Neural progenitor cell (in vitro differentiated cells): ENCODE data around the gene LRGUK. TPM values are rescaled to one million over a fixed set of nuclear protein-coding genes. Genes with fewer than 3 reads are reported as not detected.
"Not testable (repeated sequence)": the region's sequence is repeated elsewhere in the genome, so short reads cannot be mapped to it uniquely, and the experiment has no call there.

Experiments
- DNase-seq: peaks from one replicate; pipeline ENCODE4 v3.0.0-alpha.2; 2016; ENCODE audit warnings: low spot score
- H2AFZ ChIP-seq: fragments of 200-600 bp; sonication (generic); replicated peaks from 2 replicates; pipeline ENCODE4 v1.6.1; 2016; ENCODE audit warnings: antibody characterized with exemption
- H3F3A ChIP-seq: fragments of 200-600 bp; sonication (generic); 2 replicates; pipeline ENCODE4 v1.6.1; 2016; ENCODE audit warnings: antibody characterized with exemption, low read depth
- H3K27ac ChIP-seq: fragments of 200-600 bp; sonication (generic); 2 replicates; pipeline ENCODE4 v1.5.1; 2016; ENCODE audit warnings: mild to moderate bottlenecking
- H3K27me3 ChIP-seq: fragments of 200-600 bp; sonication (generic); 2 replicates; pipeline ENCODE4 v1.6.1; 2016; ENCODE audit warnings: mild to moderate bottlenecking, moderate library complexity
- H3K36me3 ChIP-seq: fragments of 200-600 bp; sonication (generic); 2 replicates; pipeline ENCODE4 v1.5.1; 2016
- H3K4me1 ChIP-seq: fragments of 200-600 bp; sonication (generic); 2 replicates; pipeline ENCODE4 v1.6.1; 2016; ENCODE audit warnings: mixed run types
- H3K4me2 ChIP-seq: fragments of 200-600 bp; sonication (generic); 2 replicates; pipeline ENCODE4 v1.6.1; 2016
- H3K4me3 ChIP-seq: fragments of 200-600 bp; sonication (generic); 2 replicates; pipeline ENCODE4 v1.5.1; 2016
- H3K79me2 ChIP-seq: fragments of 200-600 bp; sonication (generic); 2 replicates; pipeline ENCODE4 v1.6.1; 2016; ENCODE audit warnings: low read depth
- H3K9ac ChIP-seq: fragments of 200-600 bp; sonication (generic); 2 replicates; pipeline ENCODE4 v1.6.1; 2016
- H3K9me3 ChIP-seq: fragments of 200-600 bp; sonication (generic); 2 replicates; pipeline ENCODE4 v1.5.1; 2016; ENCODE audit warnings: low read depth
- H4K20me1 ChIP-seq: fragments of 200-600 bp; sonication (generic); 2 replicates; pipeline ENCODE4 v1.6.1; 2016; ENCODE audit warnings: low read depth
- H3K27ac Mint-ChIP-seq: 3 replicates; pipeline ENCODE4 v1.8.0; 2021; ENCODE audit warnings: mixed read lengths
- H3K27me3 Mint-ChIP-seq: 2 replicates; pipeline ENCODE4 v1.8.0; 2022; ENCODE audit warnings: low read depth, mild to moderate bottlenecking, inconsistent platforms, moderate library complexity, mixed read lengths; ENCODE audit not compliant: insufficient read depth
- H3K36me3 Mint-ChIP-seq: 3 replicates; pipeline ENCODE4 v1.8.0; 2021; ENCODE audit warnings: mixed read lengths
- H3K4me1 Mint-ChIP-seq: 3 replicates; pipeline ENCODE4 v1.8.0; 2021; ENCODE audit warnings: mixed read lengths
- H3K4me3 Mint-ChIP-seq: 3 replicates; pipeline ENCODE4 v1.8.0; 2021; ENCODE audit warnings: mild to moderate bottlenecking, moderate library complexity, mixed read lengths
- H3K9me3 Mint-ChIP-seq: 3 replicates; pipeline ENCODE4 v1.8.0; 2020; ENCODE audit warnings: mixed read lengths
- EZH2 ChIP-seq: fragments of 200-600 bp; sonication (generic); IDR thresholded peaks from 2 replicates; pipeline ENCODE4 v1.6.1; 2017; ENCODE audit warnings: antibody characterized with exemption, mild to moderate bottlenecking, moderate library complexity
- EZH2phosphoT487 ChIP-seq: fragments of 200-600 bp; sonication (generic); IDR thresholded peaks from 2 replicates; pipeline ENCODE4 v1.6.1; 2017; ENCODE audit warnings: antibody characterized with exemption
- total RNA-seq: library from RNA; depleted of rRNA; stranded (reverse); fragments of >200 nt; gene quantifications from 2 replicates; pipeline ENCODE4 v1.2.3, GENCODE V29; 2015; ENCODE audit warnings: low replicate concordance
- TF ChIP-seq, protein P1 (sequence below): fragments of 200-600 bp; sonication (generic); IDR thresholded peaks from 2 replicates; pipeline ENCODE4 v1.5.1; 2017; ENCODE audit warnings: antibody characterized with exemption, mild to moderate bottlenecking

The LRGUK gene
- total RNA-seq, 1 donor from 2014 or later = 1.1 TPM

DNA sequence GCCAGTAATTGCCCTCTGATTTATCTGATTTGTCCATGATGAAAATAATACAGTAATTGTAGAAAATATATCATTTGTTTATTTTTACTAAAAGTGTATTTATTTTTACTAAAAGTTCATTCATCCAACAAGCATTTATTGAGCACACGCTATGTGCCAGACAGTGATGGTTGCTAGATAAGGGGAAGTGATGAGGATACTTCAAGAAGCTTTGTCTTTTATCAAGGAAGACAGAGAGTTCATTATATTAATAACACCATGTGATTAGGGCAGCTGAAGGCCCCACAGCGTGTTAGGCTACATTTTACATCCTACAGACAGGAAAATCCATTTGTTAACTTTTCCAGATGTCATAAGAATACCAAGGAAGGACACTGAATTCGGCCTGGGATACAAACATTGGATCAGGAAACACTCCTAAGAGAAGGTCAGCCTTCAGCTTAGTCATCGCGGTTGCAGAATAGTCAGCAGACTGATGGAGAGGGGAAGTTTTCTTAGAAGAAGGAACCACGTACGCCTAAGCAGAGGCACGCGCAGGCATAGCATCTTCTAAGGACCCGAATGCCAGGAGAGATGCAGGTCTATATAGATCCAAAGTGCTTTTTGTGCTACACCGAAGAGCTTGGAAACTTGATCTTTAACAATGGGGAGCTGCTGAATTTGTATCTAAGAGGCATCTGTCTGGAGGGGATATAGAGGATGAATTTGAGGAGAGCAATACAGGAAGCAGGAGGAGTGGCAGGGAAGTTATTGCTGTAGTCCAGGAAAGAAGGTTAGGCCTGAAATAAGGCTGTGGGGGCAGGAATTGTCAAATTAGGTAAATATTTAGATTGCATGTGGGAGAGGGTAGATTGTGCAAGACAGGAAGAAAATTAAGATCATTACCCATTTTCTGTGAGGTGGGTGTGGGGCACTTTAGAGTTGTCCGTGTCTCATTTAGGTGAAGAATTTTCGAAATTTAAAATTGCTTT, 85.7 kb downstream of the LRGUK start:
- no peak overlapping the region for H3K9ac ChIP-seq
- no peaks in the 10 kb centered on the region for H3K36me3 Mint-ChIP-seq
- no peak overlapping the region for H3K4me2 ChIP-seq
- no peaks in the 10 kb centered on the region for H3K79me2 ChIP-seq
- no peak overlapping the region for H3K27ac Mint-ChIP-seq
- H3K4me3 ChIP-seq = no peak overlapping the region
- H3K27ac ChIP-seq = no peak overlapping the region
- no peak overlapping the region for H3K4me3 Mint-ChIP-seq
- no peaks in the 10 kb centered on the region for H3K4me1 ChIP-seq
- DNase-seq = no peak
- no peaks in the 10 kb centered on the region for H3K36me3 ChIP-seq
- H3K27me3 ChIP-seq = no peaks in the 10 kb centered on the region
- TF ChIP-seq EZH2phosphoT487 (no peak), EZH2 (no peak)
- TF ChIP-seq, protein P1, sequence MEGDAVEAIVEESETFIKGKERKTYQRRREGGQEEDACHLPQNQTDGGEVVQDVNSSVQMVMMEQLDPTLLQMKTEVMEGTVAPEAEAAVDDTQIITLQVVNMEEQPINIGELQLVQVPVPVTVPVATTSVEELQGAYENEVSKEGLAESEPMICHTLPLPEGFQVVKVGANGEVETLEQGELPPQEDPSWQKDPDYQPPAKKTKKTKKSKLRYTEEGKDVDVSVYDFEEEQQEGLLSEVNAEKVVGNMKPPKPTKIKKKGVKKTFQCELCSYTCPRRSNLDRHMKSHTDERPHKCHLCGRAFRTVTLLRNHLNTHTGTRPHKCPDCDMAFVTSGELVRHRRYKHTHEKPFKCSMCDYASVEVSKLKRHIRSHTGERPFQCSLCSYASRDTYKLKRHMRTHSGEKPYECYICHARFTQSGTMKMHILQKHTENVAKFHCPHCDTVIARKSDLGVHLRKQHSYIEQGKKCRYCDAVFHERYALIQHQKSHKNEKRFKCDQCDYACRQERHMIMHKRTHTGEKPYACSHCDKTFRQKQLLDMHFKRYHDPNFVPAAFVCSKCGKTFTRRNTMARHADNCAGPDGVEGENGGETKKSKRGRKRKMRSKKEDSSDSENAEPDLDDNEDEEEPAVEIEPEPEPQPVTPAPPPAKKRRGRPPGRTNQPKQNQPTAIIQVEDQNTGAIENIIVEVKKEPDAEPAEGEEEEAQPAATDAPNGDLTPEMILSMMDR = no peak
- no peaks in the 10 kb centered on the region for H3K27me3 Mint-ChIP-seq
- H3K4me1 Mint-ChIP-seq = peaks cover 5% of the 10 kb centered on the region
- H4K20me1 ChIP-seq = no peaks in the 10 kb centered on the region
- H3K9me3 Mint-ChIP-seq = no peaks in the 10 kb centered on the region
- H3F3A ChIP-seq = no peaks in the 10 kb centered on the region
- no peak overlapping the region for H2AFZ ChIP-seq
- H3K9me3 ChIP-seq = no peaks in the 10 kb centered on the region

- TF ChIP-seq EZH2phosphoT487 (no peak), EZH2 (no peak)
- TF ChIP-seq, protein P1 = no peak
- Mint-ChIP-seq H3K9me3 (no peaks in the 10 kb centered on the region), H3K36me3 (no peaks in the 10 kb centered on the region), H3K27ac (no peak overlapping the region), H3K4me1 (no peaks in the 10 kb centered on the region), H3K4me3 (no peak overlapping the region), H3K27me3 (peaks cover 2% of the 10 kb centered on the region)
- H3K36me3 ChIP-seq = no peaks in the 10 kb centered on the region
- H3F3A ChIP-seq = no peaks in the 10 kb centered on the region
- H3K9me3 ChIP-seq = no peaks in the 10 kb centered on the region
- DNase-seq = no peak
- no peaks in the 10 kb centered on the region for H3K79me2 ChIP-seq
- no peak overlapping the region for H3K4me2 ChIP-seq
- H3K27ac ChIP-seq = no peak overlapping the region
- H3K4me1 ChIP-seq = no peaks in the 10 kb centered on the region
- H2AFZ ChIP-seq = no peak overlapping the region
- H3K4me3 ChIP-seq = no peak overlapping the region
- H3K9ac ChIP-seq = no peak overlapping the region
- no peaks in the 10 kb centered on the region for H4K20me1 ChIP-seq
- H3K27me3 ChIP-seq = no peaks in the 10 kb centered on the region
These were observed 93.1 kb downstream of the LRGUK start for GRCh38 chr7:134220236-134220635.

GRCh38 chr7:134231296-134231695, 104.2 kb downstream of the LRGUK start:
- H3K27ac Mint-ChIP-seq, H3K4me3 ChIP-seq, H3K9me3 Mint-ChIP-seq, H3K4me3 Mint-ChIP-seq, H3K9me3 ChIP-seq, DNase-seq, H3K4me1 ChIP-seq, H3F3A ChIP-seq, H3K27ac ChIP-seq, H3K27me3 Mint-ChIP-seq, H3K9ac ChIP-seq, H4K20me1 ChIP-seq, H3K79me2 ChIP-seq, H3K36me3 Mint-ChIP-seq, H3K4me2 ChIP-seq, H2AFZ ChIP-seq, H3K36me3 ChIP-seq, H3K27me3 ChIP-seq, H3K4me1 Mint-ChIP-seq: not testable (repeated sequence)

DNA sequence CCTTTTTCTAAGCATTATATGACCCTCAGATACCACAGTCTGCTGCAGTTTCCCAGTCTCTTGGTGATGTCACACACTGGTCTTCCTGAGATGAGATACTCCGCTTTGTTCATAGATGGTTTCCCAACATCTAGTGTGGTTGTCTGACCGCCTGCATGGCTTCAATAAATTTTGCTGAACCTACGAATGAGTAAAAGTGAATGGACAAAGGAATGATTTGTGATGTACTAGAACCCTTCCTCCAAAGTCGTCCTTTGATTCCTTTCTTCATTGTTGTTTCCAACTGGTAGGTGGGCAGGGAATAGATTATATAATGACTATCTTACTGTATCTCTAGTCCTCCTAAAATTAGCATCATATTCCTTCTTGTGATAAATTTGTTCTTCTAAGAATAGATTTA, 107.1 kb downstream of the LRGUK start:
- Histone ChIP-seq H3F3A (no peaks in the 10 kb centered on the region), H3K27me3 (no peaks in the 10 kb centered on the region), H3K9ac (no peak overlapping the region), H3K36me3 (no peaks in the 10 kb centered on the region), H3K79me2 (no peaks in the 10 kb centered on the region), H3K4me3 (no peak overlapping the region), H3K9me3 (peaks cover 13% of the 10 kb centered on the region), H4K20me1 (no peaks in the 10 kb centered on the region), H3K4me2 (no peak overlapping the region), H3K4me1 (no peaks in the 10 kb centered on the region), H2AFZ (no peak overlapping the region), H3K27ac (no peak overlapping the region)
- H3K4me3 Mint-ChIP-seq = no peak overlapping the region
- no peak for DNase-seq
- no peaks in the 10 kb centered on the region for H3K4me1 Mint-ChIP-seq
- TF ChIP-seq, protein P1 = no peak
- H3K9me3 Mint-ChIP-seq = peaks cover 14% of the 10 kb centered on the region
- no peak overlapping the region for H3K27ac Mint-ChIP-seq
- no peaks in the 10 kb centered on the region for H3K27me3 Mint-ChIP-seq
- peaks cover 1% of the 10 kb centered on the region for H3K36me3 Mint-ChIP-seq
